ENCODE results near the gene ZNF844. TPM values are rescaled to one million over a fixed set of nuclear protein-coding genes. Genes with fewer than 3 reads are reported as not detected.
A peak's percentile ranks its signal among the peaks of the same experiment; 100 is the strongest.

The ZNF844 gene
- 1 to 10 TPM; 4.3 to 6.0 TPM for total RNA-seq

GRCh38 chr19:12064590-12065538 is at the start of gene ZNF844:
TSS of gene ZNF844 (plus strand) at chr19:12064731. CDS start at chr19:12064874, 143 bp downstream.
- intact Hi-C loops (cut with DNase I), result no loop called here
- peak within 1 kb of the TSS; percentile 61 to 79 for H3K4me3 ChIP-seq
- H3K36me3 ChIP-seq (replicated peaks in 1 of 2; ENCODE audit: insufficient read depth in 1 of 2, low read depth in 2 of 2), result no peaks in the 10 kb centered on the region
- peak within 1 kb of the TSS; percentile 84 to 93 (median 92) for H3K27ac ChIP-seq
- peaks cover 15% of the 10 kb centered on the region for H3K4me1 ChIP-seq
- H3K9me3 ChIP-seq, result peaks cover 0 to 8% (median 0%) of the 10 kb centered on the region in 3 donors
- WGBS, 2 donors, result 1 to 5% methylated on average over 13 to 64 of the region's 66 CpGs
- DNase-seq, result peak; percentile 97 to 99 (median 98)
- ATAC-seq, result peak; percentile 97
- TF ChIP-seq POLR2A (IDR thresholded peaks at IDR 0.05), result peak; percentile 84 to 97 (median 97)
- TF ChIP-seq, protein P1, sequence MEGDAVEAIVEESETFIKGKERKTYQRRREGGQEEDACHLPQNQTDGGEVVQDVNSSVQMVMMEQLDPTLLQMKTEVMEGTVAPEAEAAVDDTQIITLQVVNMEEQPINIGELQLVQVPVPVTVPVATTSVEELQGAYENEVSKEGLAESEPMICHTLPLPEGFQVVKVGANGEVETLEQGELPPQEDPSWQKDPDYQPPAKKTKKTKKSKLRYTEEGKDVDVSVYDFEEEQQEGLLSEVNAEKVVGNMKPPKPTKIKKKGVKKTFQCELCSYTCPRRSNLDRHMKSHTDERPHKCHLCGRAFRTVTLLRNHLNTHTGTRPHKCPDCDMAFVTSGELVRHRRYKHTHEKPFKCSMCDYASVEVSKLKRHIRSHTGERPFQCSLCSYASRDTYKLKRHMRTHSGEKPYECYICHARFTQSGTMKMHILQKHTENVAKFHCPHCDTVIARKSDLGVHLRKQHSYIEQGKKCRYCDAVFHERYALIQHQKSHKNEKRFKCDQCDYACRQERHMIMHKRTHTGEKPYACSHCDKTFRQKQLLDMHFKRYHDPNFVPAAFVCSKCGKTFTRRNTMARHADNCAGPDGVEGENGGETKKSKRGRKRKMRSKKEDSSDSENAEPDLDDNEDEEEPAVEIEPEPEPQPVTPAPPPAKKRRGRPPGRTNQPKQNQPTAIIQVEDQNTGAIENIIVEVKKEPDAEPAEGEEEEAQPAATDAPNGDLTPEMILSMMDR (IDR thresholded peaks at IDR 0.05), result no peak
- no peaks in the 10 kb centered on the region for H3K27me3 ChIP-seq

DNA sequence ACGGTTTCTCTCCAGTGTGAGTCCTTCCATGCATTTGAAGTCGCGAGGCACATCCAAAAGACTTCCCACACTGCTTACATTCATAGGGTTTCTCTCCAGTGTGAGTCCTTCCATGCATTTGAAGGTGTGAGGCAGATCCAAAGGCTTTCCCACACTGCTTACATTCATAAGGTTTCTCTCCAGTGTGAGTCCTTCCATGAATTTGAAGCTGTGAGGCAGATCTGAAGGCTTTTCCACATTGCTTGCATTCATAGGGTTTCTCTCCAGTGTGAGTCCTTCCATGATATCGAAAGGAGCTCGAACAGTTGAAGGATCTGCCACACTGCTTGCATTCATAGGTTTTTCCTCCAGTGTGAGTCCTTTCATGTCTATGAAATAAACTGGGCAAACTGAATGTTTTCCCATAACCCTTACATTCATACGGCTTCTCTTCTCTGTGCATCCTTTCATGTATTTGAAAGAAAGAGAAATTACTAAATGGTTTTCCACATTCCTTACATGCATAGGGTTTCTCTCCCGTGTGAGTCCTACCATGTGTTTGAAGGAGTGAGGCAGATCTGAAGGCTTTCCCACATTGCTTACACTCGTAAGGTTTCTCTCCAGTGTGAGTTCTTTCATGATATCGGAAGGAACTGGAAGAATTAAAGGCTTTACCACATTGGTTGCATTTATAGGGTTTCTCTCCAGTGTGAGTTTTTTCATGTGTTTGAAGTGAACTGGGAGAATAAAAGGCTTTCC is 49.3 kb upstream of the ZNF844 start:
- H3K36me3 ChIP-seq (replicated peaks in 1 of 2; ENCODE audit: insufficient read depth in 1 of 2, low read depth in 2 of 2), result peaks cover 23 to 28% of the 10 kb centered on the region in 2 donors
- intact Hi-C loops (cut with DNase I), result no loop called here
- WGBS, 2 donors, result 94 to 95% methylated on average over 9 of the region's 9 CpGs
- H3K4me1 ChIP-seq, result no peaks in the 10 kb centered on the region
- H3K9me3 ChIP-seq, result peaks cover 0 to 62% (median 6%) of the 10 kb centered on the region in 3 donors
- no peak overlapping the region for H3K4me3 ChIP-seq
- ATAC-seq, result no peak
- no peak for DNase-seq
- H3K27me3 ChIP-seq, result no peaks in the 10 kb centered on the region
- no peak for TF ChIP-seq POLR2A (IDR thresholded peaks at IDR 0.05)
- TF ChIP-seq, protein P1 (IDR thresholded peaks at IDR 0.05), result no peak
- no peak overlapping the region for H3K27ac ChIP-seq

- no peak overlapping the region for H3K27ac ChIP-seq
- DNase-seq (no peak), ATAC-seq (no peak)
- WGBS, 2 donors, result 83% methylated on average over 2 of the region's 2 CpGs
- H3K4me3 ChIP-seq, result no peak overlapping the region
- intact Hi-C loops (cut with DNase I), result no loop called here
- H3K36me3 ChIP-seq (replicated peaks in 1 of 2; ENCODE audit: insufficient read depth in 1 of 2, low read depth in 2 of 2), result peaks cover 23 to 28% of the 10 kb centered on the region in 2 donors
- no peaks in the 10 kb centered on the region for H3K27me3 ChIP-seq
- peaks cover 0 to 62% (median 6%) of the 10 kb centered on the region in 3 donors for H3K9me3 ChIP-seq
- no peaks in the 10 kb centered on the region for H3K4me1 ChIP-seq
- TF ChIP-seq, protein P1 (IDR thresholded peaks at IDR 0.05), result no peak
- TF ChIP-seq POLR2A (IDR thresholded peaks at IDR 0.05), result no peak
Observed at GRCh38 chr19:12015753-12016116, 48.8 kb upstream of the ZNF844 start.

DNA sequence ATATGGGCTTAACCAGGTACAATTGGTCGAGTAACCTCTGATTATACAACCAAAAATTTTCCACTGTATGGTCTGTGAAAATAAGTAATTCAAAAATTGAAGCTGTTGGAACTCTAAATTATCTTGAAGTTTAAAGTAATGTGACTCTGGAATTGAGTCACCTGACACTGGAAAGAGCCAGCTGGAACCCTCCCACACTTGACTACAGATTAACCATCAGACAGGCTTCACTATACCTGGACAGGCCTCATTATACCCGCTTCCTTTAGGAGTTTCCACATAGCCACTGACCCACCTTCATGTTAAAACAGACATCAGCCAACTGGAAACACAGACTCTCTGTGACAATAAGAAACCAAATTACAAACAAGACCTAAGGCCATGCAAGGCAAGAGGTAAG is 30.3 kb upstream of the ZNF844 start:
- peak; percentile 25 for ATAC-seq
- Histone ChIP-seq H3K36me3 (replicated peaks in 1 of 2; ENCODE audit: insufficient read depth in 1 of 2, low read depth in 2 of 2) (no peaks in the 10 kb centered on the region), H3K27ac (peak overlapping the region; percentile 45 to 95 (median 91)), H3K27me3 (no peaks in the 10 kb centered on the region), H3K9me3 (no peaks in the 10 kb centered on the region), H3K4me3 (no peak overlapping the region), H3K4me1 (peaks cover 28% of the 10 kb centered on the region)
- WGBS, 2 donors, result 8 to 10% methylated on average over 2 of the region's 2 CpGs
- TF ChIP-seq, protein P1 (IDR thresholded peaks at IDR 0.05), result no peak
- no peak for TF ChIP-seq POLR2A (IDR thresholded peaks at IDR 0.05)
- peak; percentile 47 to 73 (median 56) for DNase-seq
- intact Hi-C loops (cut with DNase I), result no loop called here
